MCF 10A (cell line): ENCODE data around the gene SUPV3L1. TPM values are rescaled to one million over a fixed set of nuclear protein-coding genes. Genes with fewer than 3 reads are reported as not detected.
A peak's percentile ranks its signal among the peaks of the same experiment; 100 is the strongest.

ENCODE experiments used
- BruUV-seq: library from RNA; stranded (reverse); fragments of 400-500 nt; replicated peaks from 2 replicates; lab custom pipeline; 2021; lab: Mats Ljungman, UMichigan
- CTCF ChIA-PET: fragments of 300-600 bp; sonication (Branson Sonifier 250); formaldehyde crosslinking; extraction: SDS; loops from one replicate; lab custom pipeline; 2021; ENCODE audit warnings: antibody characterized with exemption, inconsistent platforms; lab: Yijun Ruan, JAX
- POLR2A ChIA-PET: fragments of 300-600, 350-650 bp; sonication (Branson Sonifier 250); formaldehyde crosslinking; extraction: SDS; loops from one replicate; lab custom pipeline; 2020; ENCODE audit warnings: antibody characterized with exemption, inconsistent platforms; lab: Yijun Ruan, JAX
- DNase-seq: peaks from one replicate; pipeline ENCODE4 v3.0.0-alpha.2; 2018; ENCODE audit not compliant: unreplicated experiment
- H3K27ac Mint-ChIP-seq: one replicate; pipeline ENCODE4 v1.8.0; 2022; ENCODE audit warnings: mild to moderate bottlenecking, low read depth, mixed read lengths; ENCODE audit not compliant: unreplicated experiment
- H3K27me3 Mint-ChIP-seq: one replicate; pipeline ENCODE4 v1.8.0; 2022; ENCODE audit warnings: mixed read lengths; ENCODE audit not compliant: insufficient read depth, unreplicated experiment
- H3K36me3 Mint-ChIP-seq: one replicate; pipeline ENCODE4 v1.8.0; 2022; ENCODE audit warnings: mild to moderate bottlenecking, moderate library complexity, mixed read lengths; ENCODE audit not compliant: insufficient read depth, unreplicated experiment
- H3K4me1 Mint-ChIP-seq: one replicate; pipeline ENCODE4 v1.8.0; 2022; ENCODE audit warnings: mixed read lengths; ENCODE audit not compliant: insufficient read depth, unreplicated experiment
- H3K4me3 Mint-ChIP-seq: one replicate; pipeline ENCODE4 v1.8.0; 2022; ENCODE audit warnings: mild to moderate bottlenecking, moderate library complexity, mixed read lengths; ENCODE audit not compliant: unreplicated experiment
- H3K9me3 Mint-ChIP-seq: one replicate; pipeline ENCODE4 v1.8.0; 2022; ENCODE audit warnings: mixed read lengths; ENCODE audit not compliant: unreplicated experiment
- intact Hi-C: fragments of 100-400 bp; cut with micrococcal nuclease; formaldehyde crosslinking; loops from 2 replicates; pipeline ENCODE4 v1.14.1; 2022
- total RNA-seq: library from RNA; stranded (reverse); gene quantifications from 2 replicates; pipeline ENCODE4 v1.2.3, GENCODE V29; 2022
- TF ChIP-seq, protein P1 (sequence below): fragments of 200-600 bp; IDR thresholded peaks from one replicate; pipeline ENCODE4 v1.8.0; 2022; ENCODE audit warnings: antibody characterized with exemption, mild to moderate bottlenecking; ENCODE audit not compliant: unreplicated experiment

The SUPV3L1 gene
- total RNA-seq, 1 experiment from 2014 or later, result 73.6 TPM

DNA sequence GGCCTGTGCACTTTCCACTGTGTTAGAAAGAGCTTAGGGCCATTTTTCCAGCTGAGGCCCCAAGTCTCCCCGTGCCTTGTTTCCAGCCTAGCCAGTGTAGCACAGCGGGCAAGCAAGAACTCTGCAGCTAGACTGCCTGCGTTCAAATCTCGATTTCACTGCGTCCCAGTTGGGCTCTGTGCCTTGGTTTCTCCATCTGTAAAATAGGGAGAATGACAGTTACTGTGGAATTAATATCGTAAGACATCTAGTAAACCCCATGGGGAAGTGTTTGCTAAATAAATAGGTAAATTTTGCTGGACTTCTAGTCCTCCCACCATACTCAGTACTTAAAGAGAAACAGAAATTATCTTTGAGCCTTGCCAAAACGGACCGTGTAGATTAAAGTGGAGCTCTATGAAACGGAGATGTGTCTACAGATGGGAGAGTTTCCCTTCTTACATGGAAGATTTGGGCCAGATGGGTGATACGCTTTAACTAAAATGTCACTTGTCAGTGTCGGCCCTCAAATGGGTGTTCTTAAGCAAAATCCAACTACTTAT, 36.6 kb downstream of the SUPV3L1 start:
- no peaks in the 10 kb centered on the region for H3K9me3 Mint-ChIP-seq
- H3K4me3 Mint-ChIP-seq, result no peak overlapping the region
- H3K27ac Mint-ChIP-seq, result peak overlapping the region; percentile 80
- no peaks in the 10 kb centered on the region for H3K27me3 Mint-ChIP-seq
- CTCF ChIA-PET, result interaction anchor here (0.5 to 1.5 kb wide), 4 partner anchors 10 to 108 kb away, joined by 3 to 5 read pairs (median 3); no protein-coding TSS in a partner anchor
- POLR2A ChIA-PET, result interaction anchor here (0.6 to 1.7 kb wide), 12 partner anchors 8 to 171 kb away, joined by 3 to 6 read pairs (median 4); partner anchors contain the start of gene SUPV3L1
- TF ChIP-seq, protein P1, sequence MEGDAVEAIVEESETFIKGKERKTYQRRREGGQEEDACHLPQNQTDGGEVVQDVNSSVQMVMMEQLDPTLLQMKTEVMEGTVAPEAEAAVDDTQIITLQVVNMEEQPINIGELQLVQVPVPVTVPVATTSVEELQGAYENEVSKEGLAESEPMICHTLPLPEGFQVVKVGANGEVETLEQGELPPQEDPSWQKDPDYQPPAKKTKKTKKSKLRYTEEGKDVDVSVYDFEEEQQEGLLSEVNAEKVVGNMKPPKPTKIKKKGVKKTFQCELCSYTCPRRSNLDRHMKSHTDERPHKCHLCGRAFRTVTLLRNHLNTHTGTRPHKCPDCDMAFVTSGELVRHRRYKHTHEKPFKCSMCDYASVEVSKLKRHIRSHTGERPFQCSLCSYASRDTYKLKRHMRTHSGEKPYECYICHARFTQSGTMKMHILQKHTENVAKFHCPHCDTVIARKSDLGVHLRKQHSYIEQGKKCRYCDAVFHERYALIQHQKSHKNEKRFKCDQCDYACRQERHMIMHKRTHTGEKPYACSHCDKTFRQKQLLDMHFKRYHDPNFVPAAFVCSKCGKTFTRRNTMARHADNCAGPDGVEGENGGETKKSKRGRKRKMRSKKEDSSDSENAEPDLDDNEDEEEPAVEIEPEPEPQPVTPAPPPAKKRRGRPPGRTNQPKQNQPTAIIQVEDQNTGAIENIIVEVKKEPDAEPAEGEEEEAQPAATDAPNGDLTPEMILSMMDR, result no peak
- H3K36me3 Mint-ChIP-seq, result no peaks in the 10 kb centered on the region
- intact Hi-C loops, result loop anchor here (5.0 kb wide), 1 partner anchor 94 kb away; the partner anchor contains the start of gene VPS26A
- BruUV-seq, result TSS peak; percentile 98
- no peak for DNase-seq
- H3K4me1 Mint-ChIP-seq, result peaks cover 5% of the 10 kb centered on the region

DNA sequence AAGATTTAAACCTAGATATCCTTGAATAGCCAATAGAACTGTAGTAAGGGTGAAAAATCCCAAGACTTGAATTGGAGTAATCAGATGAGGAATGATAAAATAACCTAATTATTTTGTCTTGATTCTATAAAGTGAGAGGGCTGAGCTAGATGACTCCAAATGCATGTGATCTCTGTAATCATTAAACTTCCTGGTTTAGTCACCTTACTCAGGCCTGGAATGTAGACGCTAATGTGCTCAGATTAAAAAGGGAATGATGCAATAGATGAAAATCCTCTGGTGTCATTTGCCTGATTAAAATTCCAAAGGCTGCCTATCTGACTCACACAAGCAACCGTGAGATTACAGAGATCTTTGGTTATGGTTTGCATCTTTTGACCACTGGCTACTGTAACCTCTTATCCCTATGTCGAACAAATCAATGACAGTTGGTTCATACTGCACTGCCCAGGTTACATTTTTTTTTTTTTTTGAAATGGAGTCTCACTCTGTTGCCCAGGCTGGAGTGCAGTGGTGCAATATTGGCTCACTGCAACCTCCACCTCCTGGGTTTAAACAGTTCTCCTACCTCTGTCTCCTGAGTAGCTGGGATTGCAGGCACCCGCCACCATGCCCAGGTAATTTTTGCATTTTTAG, 37.2 kb downstream of the SUPV3L1 start:
- Mint-ChIP-seq H3K36me3 (no peaks in the 10 kb centered on the region), H3K27me3 (no peaks in the 10 kb centered on the region), H3K4me3 (no peak overlapping the region), H3K9me3 (no peaks in the 10 kb centered on the region), H3K27ac (peak overlapping the region; percentile 80), H3K4me1 (peaks cover 10% of the 10 kb centered on the region)
- ChIA-PET POLR2A (interaction anchor here (0.6 to 1.7 kb wide), 12 partner anchors 9 to 172 kb away, joined by 3 to 7 read pairs (median 4); partner anchors contain the start of gene SUPV3L1), CTCF (interaction anchor here (0.5 to 1.5 kb wide), 3 partner anchors 11 to 108 kb away, joined by 3 to 5 read pairs (median 3); no protein-coding TSS in a partner anchor)
- TF ChIP-seq, protein P1, result no peak
- peak; percentile 86 for DNase-seq
- intact Hi-C loops, result loop anchor here (5.0 kb wide), 1 partner anchor 95 kb away; the partner anchor contains the start of gene VPS26A
- no TSS peak for BruUV-seq

DNA sequence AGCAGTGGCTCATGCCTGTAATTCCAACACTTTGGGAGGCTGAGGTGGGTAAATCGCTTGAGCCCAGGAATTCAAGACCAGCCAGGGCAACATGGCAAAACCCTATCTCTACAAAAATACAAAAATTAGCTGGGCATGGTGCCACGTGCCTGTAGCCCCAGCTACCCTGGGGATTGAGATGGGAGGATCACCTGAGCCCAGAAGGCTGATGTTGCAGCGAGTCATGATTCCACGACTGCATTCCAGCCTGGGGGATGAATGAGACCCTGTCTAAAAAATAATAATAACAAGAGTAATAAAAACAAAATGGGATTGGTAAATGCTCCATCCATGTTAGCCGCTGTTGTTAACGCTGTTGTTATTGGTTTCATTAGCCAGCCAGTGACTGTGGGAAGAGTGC, 38.8 kb downstream of the SUPV3L1 start:
- Mint-ChIP-seq H3K4me1 (peaks cover 16% of the 10 kb centered on the region), H3K9me3 (no peaks in the 10 kb centered on the region), H3K4me3 (no peak overlapping the region), H3K27ac (no peak overlapping the region), H3K36me3 (no peaks in the 10 kb centered on the region), H3K27me3 (no peaks in the 10 kb centered on the region)
- no peak for DNase-seq
- TF ChIP-seq, protein P1, result no peak
- intact Hi-C loops, result loop anchor here (5.0 kb wide), 1 partner anchor 97 kb away; the partner anchor contains the start of gene VPS26A
- no TSS peak for BruUV-seq
- CTCF ChIA-PET, result no interaction called here
- POLR2A ChIA-PET, result interaction anchor here (1.5 kb wide), 1 partner anchor 39 kb away, joined by 7 read pairs; the partner anchor contains the start of gene SUPV3L1

DNA sequence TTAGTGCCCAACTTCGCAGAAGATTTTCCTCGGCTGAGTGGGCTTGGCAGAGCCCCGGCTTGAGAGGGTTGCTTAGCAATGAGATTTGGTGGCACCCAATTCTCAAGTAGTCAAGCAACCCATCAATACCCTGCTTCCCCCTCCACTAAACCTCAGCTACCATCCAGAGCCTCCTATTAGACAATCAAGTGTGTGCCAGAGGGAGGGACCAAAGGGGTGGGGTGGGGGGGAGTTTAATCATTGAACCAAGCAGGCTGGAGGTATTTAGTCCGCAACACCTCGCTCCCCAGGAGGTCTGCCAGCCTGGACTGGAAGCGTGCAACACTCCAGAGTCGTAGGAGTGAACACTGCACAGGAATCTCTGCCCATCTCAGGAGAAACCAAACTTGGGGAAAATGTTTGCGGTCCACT, 40.0 kb downstream of the SUPV3L1 start, which contains the start of gene HKDC1:
Gene HKDC1 (plus strand): TSS at position 292 of the 411 bp plus-strand sequence. CDS start 104 bp downstream, at position 396.
- BruUV-seq, result no TSS peak
- intact Hi-C loops, result no loop called here

More for the DNA sequence above, 40.0 kb downstream of the SUPV3L1 start, which contains the start of gene HKDC1:
- DNase-seq, result no peak
- Mint-ChIP-seq H3K27ac (no peak within 1 kb of the TSS), H3K9me3 (no peaks in the 10 kb centered on the region), H3K27me3 (no peaks in the 10 kb centered on the region), H3K36me3 (no peaks in the 10 kb centered on the region), H3K4me3 (no peak within 1 kb of the TSS), H3K4me1 (peaks cover 21% of the 10 kb centered on the region)
- ChIA-PET POLR2A (interaction anchor here (0.6 to 1.5 kb wide), 2 partner anchors 40 to 241 kb away, joined by 3 to 7 read pairs; partner anchors contain the start of gene SUPV3L1), CTCF (no interaction called here)
- TF ChIP-seq, protein P1, result no peak
